Measurements from ENCODE around the gene SGF29.

- TF ChIP-seq RAD21 (IDR thresholded peaks at IDR 0.05; ENCODE audit: low read depth) = no peak
- TF ChIP-seq EGR1 (IDR thresholded peaks at IDR 0.05) = no peak
- no peak for TF ChIP-seq TAF1 (IDR thresholded peaks at IDR 0.05; ENCODE audit: low read depth)
- TF ChIP-seq YY1 (IDR thresholded peaks at IDR 0.05; ENCODE audit: low read depth) = no peak
- no peak for TF ChIP-seq ZBTB7A (IDR thresholded peaks at IDR 0.05; ENCODE audit: low read depth)
- no peak for TF ChIP-seq CREB1 (IDR thresholded peaks at IDR 0.05; ENCODE audit: low read depth)
- no peak for TF ChIP-seq EP300 (IDR thresholded peaks at IDR 0.05; ENCODE audit: borderline replicate concordance)
- no peak for TF ChIP-seq FOXM1 (IDR thresholded peaks at IDR 0.05; ENCODE audit: borderline replicate concordance, low read depth)
- no peak for TF ChIP-seq REST (IDR thresholded peaks at IDR 0.05; ENCODE audit: low read depth)
Measured at GRCh38 chr16:28513484-28514181, 40.1 kb upstream of the SGF29 start.
